Measurements from ENCODE around the gene SCAMP4. TPM values are rescaled to one million over a fixed set of nuclear protein-coding genes. Genes with fewer than 3 reads are reported as not detected.

SCAMP4 gene
- total and polyA plus RNA-seq, 2 of the 13 experiments (the other 11 are each of a cell fraction or from before 2014, with no cell fraction given): 10.7 to 13.7 TPM

DNA sequence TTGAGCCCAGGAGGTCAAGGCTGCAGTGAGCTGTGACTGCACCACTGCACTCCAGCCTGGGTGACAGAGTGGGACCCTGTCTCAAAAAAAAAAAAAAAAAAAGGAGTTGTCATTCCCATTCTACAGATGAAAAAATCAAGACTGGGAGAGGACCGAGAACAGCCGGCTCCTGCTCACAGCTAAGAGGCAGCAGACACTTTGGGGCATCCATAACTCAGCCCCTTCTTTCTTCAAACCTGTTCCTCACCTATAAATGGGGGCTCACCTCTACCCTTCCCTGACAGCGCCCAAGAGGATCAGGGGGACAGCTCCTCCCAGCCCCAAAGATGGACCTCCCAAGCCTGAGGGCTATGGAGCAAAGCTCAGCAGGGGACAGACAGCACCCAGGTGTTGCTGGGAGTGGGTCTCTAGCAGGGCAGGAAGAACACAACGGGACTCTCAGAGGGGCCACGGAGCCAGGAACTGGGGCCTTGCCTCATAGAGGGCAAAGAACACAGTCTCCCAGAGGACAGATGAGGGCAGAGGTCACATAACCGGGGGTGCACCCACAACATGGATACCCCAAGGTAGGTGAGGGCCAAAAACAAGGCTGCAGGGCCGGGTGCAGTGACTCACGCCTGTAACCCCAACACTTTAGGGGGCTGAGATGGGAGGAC lies 38.4 kb upstream of the SCAMP4 start (continued):
- TF ChIP-seq, protein P1, sequence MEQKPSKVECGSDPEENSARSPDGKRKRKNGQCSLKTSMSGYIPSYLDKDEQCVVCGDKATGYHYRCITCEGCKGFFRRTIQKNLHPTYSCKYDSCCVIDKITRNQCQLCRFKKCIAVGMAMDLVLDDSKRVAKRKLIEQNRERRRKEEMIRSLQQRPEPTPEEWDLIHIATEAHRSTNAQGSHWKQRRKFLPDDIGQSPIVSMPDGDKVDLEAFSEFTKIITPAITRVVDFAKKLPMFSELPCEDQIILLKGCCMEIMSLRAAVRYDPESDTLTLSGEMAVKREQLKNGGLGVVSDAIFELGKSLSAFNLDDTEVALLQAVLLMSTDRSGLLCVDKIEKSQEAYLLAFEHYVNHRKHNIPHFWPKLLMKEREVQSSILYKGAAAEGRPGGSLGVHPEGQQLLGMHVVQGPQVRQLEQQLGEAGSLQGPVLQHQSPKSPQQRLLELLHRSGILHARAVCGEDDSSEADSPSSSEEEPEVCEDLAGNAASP (CRISPR knock-in tag; IDR thresholded peaks at IDR 0.05; ENCODE audit: borderline replicate concordance): no peak
- TF ChIP-seq CEBPG (CRISPR knock-in tag; IDR thresholded peaks at IDR 0.05) (0 out of 2 replicates have a peak, but pooled peaks have one; percentile 28), THYN1 (CRISPR knock-in tag; IDR thresholded peaks at IDR 0.05; ENCODE audit: borderline replicate concordance, low read depth) (no peak), HNF4A (CRISPR knock-in tag; IDR thresholded peaks at IDR 0.05) (peak; percentile 50), ARID4A (CRISPR knock-in tag; IDR thresholded peaks at IDR 0.05; ENCODE audit: borderline replicate concordance) (peak; percentile 25; the same call in 1 of the 2 replicates), RARG (CRISPR knock-in tag; IDR thresholded peaks at IDR 0.05; ENCODE audit: low read depth) (no peak), ZNF263 (CRISPR knock-in tag; IDR thresholded peaks at IDR 0.05) (no peak), NR2F2 (IDR thresholded peaks at IDR 0.05; ENCODE audit: borderline replicate concordance, low read depth) (0 out of 2 replicates have a peak, but pooled peaks have one; percentile 41), BRF2 (CRISPR knock-in tag; IDR thresholded peaks at IDR 0.05) (no peak), FOXC1 (CRISPR knock-in tag; IDR thresholded peaks at IDR 0.05; ENCODE audit: borderline replicate concordance) (no peak), ISL2 (CRISPR knock-in tag; IDR thresholded peaks at IDR 0.05) (no peak), SNAPC2 (CRISPR knock-in tag; IDR thresholded peaks at IDR 0.05) (no peak), RAD51 (IDR thresholded peaks at IDR 0.05; ENCODE audit: borderline replicate concordance) (no peak), ZNF703 (CRISPR knock-in tag; IDR thresholded peaks at IDR 0.05; ENCODE audit: borderline replicate concordance) (no peak), ZMYM2 (CRISPR knock-in tag; IDR thresholded peaks at IDR 0.05) (peak; percentile 27; the same call in 1 of the 2 replicates), SNAPC5 (CRISPR knock-in tag; IDR thresholded peaks at IDR 0.05; ENCODE audit: borderline replicate concordance) (no peak), CBX1 (IDR thresholded peaks at IDR 0.05; ENCODE audit: low read depth) (no peak), ZNF687 (CRISPR knock-in tag; IDR thresholded peaks at IDR 0.05) (peak; percentile 55)

All from HepG2 (cell line).